ENCODE results near the gene AHRR.

Gene AHRR

DNA sequence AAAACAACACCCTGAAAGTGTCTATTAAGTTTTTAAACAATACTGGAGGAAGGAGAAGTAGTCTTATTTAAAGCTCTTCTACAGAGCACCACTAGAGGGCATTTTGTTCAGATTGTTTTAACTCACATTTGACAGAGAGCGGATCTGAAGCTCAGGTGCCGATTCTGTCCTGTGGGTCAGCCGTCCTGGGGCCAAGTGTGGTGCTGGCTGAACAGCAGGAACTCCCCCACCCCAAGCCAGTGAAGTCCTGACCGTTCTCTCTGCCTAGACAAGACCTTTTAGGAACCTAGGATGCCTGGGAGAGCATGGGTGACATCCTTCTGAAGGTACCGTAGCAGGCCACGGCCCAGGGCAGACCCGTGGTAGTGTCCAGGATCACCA, 125.4 kb downstream of the AHRR start:
- H3K27ac ChIP-seq (ENCODE audit: low read depth, low read length) = no peak overlapping the region
- no peak overlapping the region for H3K9ac ChIP-seq (ENCODE audit: low read length in 5 of 5)
- H3K9me3 ChIP-seq (ENCODE audit: control insufficient read depth in 5 of 5, low read length in 5 of 5) = peaks cover under 1 to 6% (median 4%) of the 10 kb centered on the region in 5 donors
- peaks cover 5 to 35% (median 35%) of the 10 kb centered on the region in 5 donors for H3K4me1 ChIP-seq (ENCODE audit: control insufficient read depth in 5 of 5, insufficient read depth in 5 of 5, low read length in 5 of 5)
- H3K4me3 ChIP-seq (ENCODE audit: low read depth in 1 of 5, low read length in 5 of 5) = no peak overlapping the region
- H3K27me3 ChIP-seq (ENCODE audit: control insufficient read depth in 5 of 5, insufficient read depth in 4 of 5, low read length in 5 of 5) = no peaks in the 10 kb centered on the region
- peaks cover 21 to 49% (median 44%) of the 10 kb centered on the region in 5 donors for H3K36me3 ChIP-seq (ENCODE audit: control insufficient read depth in 5 of 5, insufficient read depth in 5 of 5, low read length in 5 of 5)

DNA sequence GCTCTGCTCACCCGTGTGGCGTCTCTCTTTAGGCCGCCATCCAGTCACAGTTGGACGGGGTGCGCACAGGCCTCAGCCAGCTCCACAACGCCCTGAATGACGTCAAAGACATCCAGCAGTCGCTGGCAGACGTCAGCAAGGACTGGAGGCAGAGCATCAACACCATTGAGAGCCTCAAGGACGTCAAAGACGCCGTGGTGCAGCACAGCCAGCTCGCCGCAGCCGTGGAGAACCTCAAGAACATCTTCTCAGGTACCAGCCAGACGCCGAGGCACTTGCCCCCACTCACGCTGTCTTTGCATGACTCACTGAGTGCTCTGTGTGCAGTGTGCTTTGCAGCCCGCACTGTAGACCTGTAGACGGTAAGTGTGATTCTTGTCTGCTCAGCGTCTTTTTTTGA, 126.0 kb downstream of the AHRR start:
- Histone ChIP-seq H3K4me1 (ENCODE audit: control insufficient read depth in 5 of 5, insufficient read depth in 5 of 5, low read length in 5 of 5) (peaks cover 3 to 29% (median 29%) of the 10 kb centered on the region in 5 donors), H3K27me3 (ENCODE audit: control insufficient read depth in 5 of 5, insufficient read depth in 4 of 5, low read length in 5 of 5) (no peaks in the 10 kb centered on the region), H3K9me3 (ENCODE audit: control insufficient read depth in 5 of 5, low read length in 5 of 5) (peaks cover 6 to 11% (median 10%) of the 10 kb centered on the region in 5 donors), H3K9ac (ENCODE audit: low read length in 5 of 5) (no peak overlapping the region), H3K27ac (ENCODE audit: low read depth, low read length) (no peak overlapping the region), H3K36me3 (ENCODE audit: control insufficient read depth in 5 of 5, insufficient read depth in 5 of 5, low read length in 5 of 5) (peaks cover 27 to 52% (median 50%) of the 10 kb centered on the region in 5 donors), H3K4me3 (ENCODE audit: low read depth in 1 of 5, low read length in 5 of 5) (no peak overlapping the region)

DNA sequence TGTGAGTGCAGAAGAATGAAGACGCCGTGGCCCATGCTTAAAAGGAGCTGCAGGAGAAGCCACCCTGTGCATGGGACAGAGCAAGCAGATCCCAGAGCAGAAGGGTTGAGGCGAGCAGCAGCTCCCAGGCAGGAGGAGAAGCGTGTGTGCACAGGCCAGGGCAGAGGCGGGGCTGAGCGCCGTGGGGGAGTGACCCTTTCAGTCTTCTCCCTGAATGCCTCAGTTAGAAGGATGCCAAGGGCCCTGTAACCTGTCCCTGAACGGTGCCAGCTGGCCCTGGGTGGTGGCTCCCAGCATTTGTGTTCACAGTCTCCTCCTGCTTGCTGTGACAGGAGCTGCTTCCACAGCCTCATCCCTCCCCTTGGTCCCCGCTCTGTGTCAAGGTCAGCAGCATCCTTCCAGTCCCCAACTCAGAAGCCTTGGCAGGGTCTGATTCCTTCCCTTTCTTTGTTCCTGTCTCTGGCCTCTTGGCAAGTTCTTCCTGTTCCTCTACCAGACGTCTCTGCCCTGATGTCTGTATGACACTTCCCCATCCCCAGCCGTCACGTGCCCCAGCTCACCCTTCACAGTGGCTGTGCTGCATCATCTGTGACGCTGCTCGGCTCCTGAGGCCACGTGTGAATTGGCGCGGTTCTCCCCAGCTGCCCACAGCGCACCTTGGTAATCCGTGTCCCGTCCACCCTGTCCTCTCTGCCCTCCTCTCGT, 126.7 kb downstream of the AHRR start:
- Histone ChIP-seq H3K9ac (ENCODE audit: low read length in 5 of 5) (no peak overlapping the region), H3K27ac (ENCODE audit: low read depth, low read length) (no peak overlapping the region), H3K36me3 (ENCODE audit: control insufficient read depth in 5 of 5, insufficient read depth in 5 of 5, low read length in 5 of 5) (peaks cover 27 to 59% (median 58%) of the 10 kb centered on the region in 5 donors), H3K9me3 (ENCODE audit: control insufficient read depth in 5 of 5, low read length in 5 of 5) (peaks cover 6 to 11% (median 10%) of the 10 kb centered on the region in 5 donors), H3K27me3 (ENCODE audit: control insufficient read depth in 5 of 5, insufficient read depth in 4 of 5, low read length in 5 of 5) (no peaks in the 10 kb centered on the region), H3K4me3 (ENCODE audit: low read depth in 1 of 5, low read length in 5 of 5) (no peak overlapping the region), H3K4me1 (ENCODE audit: control insufficient read depth in 5 of 5, insufficient read depth in 5 of 5, low read length in 5 of 5) (peaks cover 3 to 26% (median 24%) of the 10 kb centered on the region in 5 donors)

DNA sequence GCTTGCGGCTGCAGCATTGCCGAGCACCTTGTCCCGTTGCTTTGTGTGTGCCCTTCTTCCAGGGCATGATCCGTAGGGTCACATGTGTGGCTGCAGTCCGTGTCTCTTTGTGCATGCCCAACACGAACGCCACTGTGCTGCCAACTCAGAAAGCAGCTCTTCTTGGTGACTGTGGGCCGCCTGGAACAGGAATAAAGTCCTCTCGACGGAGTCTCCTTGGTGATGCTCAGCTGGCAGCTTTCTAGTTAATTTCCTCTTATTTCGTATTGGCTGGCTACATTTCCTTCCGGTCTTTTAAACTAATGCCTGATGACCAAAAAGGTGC, 127.2 kb downstream of the AHRR start:
- no peak overlapping the region for H3K27ac ChIP-seq (ENCODE audit: low read depth, low read length)
- H3K9ac ChIP-seq (ENCODE audit: low read length in 5 of 5) = no peak overlapping the region
- H3K4me3 ChIP-seq (ENCODE audit: low read depth in 1 of 5, low read length in 5 of 5) = no peak overlapping the region
- peaks cover 27 to 64% (median 63%) of the 10 kb centered on the region in 5 donors for H3K36me3 ChIP-seq (ENCODE audit: control insufficient read depth in 5 of 5, insufficient read depth in 5 of 5, low read length in 5 of 5)
- H3K4me1 ChIP-seq (ENCODE audit: control insufficient read depth in 5 of 5, insufficient read depth in 5 of 5, low read length in 5 of 5) = peaks cover 3 to 22% (median 19%) of the 10 kb centered on the region in 5 donors
- no peaks in the 10 kb centered on the region for H3K27me3 ChIP-seq (ENCODE audit: control insufficient read depth in 5 of 5, insufficient read depth in 4 of 5, low read length in 5 of 5)
- peaks cover 6 to 11% (median 10%) of the 10 kb centered on the region in 5 donors for H3K9me3 ChIP-seq (ENCODE audit: control insufficient read depth in 5 of 5, low read length in 5 of 5)

DNA sequence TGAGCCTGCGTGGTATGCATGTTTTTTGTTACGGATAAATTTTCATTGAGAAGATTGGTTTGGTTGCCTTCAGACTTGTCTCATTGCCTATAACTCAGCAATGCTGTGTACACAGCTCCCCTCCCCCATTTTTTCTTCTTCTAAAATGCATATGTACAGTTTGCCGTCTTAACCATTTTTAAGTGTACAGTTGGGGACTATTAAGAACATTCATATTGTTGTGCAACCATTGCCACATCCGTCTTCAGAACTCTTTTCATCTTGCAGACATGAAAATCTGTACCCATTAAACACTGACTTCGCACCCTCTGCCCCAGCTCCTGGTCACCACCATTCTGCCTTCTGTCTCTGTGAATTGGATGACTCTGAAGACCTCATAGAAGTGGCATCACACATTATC, 127.6 kb downstream of the AHRR start:
- Histone ChIP-seq H3K4me3 (ENCODE audit: low read depth in 1 of 5, low read length in 5 of 5) (no peak overlapping the region), H3K9me3 (ENCODE audit: control insufficient read depth in 5 of 5, low read length in 5 of 5) (peaks cover 6 to 11% (median 10%) of the 10 kb centered on the region in 5 donors), H3K36me3 (ENCODE audit: control insufficient read depth in 5 of 5, insufficient read depth in 5 of 5, low read length in 5 of 5) (peaks cover 27 to 68% (median 67%) of the 10 kb centered on the region in 5 donors), H3K9ac (ENCODE audit: low read length in 5 of 5) (no peak overlapping the region), H3K27ac (ENCODE audit: low read depth, low read length) (no peak overlapping the region), H3K4me1 (ENCODE audit: control insufficient read depth in 5 of 5, insufficient read depth in 5 of 5, low read length in 5 of 5) (peaks cover 3 to 18% (median 15%) of the 10 kb centered on the region in 5 donors), H3K27me3 (ENCODE audit: control insufficient read depth in 5 of 5, insufficient read depth in 4 of 5, low read length in 5 of 5) (no peaks in the 10 kb centered on the region)

DNA sequence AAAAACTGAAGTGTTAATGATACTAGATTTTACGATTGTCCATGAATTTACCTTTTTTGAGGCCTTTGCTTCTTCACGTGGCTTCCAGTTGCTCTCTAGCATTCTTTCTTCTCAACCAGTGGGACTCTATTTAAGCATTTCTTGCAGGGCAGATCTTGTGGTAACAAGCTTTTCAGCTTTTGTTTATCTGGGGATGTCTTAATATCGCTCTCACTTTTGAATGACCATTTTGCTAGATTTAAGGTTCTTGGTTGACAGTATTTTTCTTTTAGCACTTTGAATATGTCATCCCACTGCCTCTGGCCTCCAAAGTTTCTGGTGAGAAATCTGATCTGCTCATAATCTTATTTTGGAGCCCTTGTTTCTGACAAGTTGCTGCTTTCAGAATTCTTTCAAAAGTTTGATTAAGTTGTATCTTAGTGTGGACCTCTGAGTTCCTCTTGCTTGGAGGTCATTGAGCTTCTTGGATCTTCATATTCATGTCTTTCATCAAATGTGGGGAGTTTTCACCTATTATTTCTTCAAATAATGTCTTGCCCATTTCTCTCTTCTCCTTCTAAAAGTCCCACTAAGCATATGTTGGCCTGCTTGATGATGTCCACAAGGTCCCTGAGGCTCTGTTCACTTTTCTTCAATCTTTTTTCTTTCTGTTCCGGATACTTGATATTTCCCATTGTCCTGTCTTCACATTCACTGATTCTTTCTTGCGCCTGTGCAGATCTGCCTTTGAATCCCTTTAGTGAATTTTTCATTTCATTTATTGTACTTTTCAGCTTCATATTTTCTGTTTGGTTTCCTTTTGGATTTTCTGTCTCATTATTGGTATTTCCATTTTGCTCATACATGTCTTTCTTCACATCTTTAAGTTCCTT, 130.3 kb downstream of the AHRR start:
- no peak overlapping the region for H3K27ac ChIP-seq (ENCODE audit: low read depth, low read length)
- H3K9ac ChIP-seq (ENCODE audit: low read length in 5 of 5) = no peak overlapping the region
- peaks cover 0 to 14% (median 12%) of the 10 kb centered on the region in 5 donors for H3K4me1 ChIP-seq (ENCODE audit: control insufficient read depth in 5 of 5, insufficient read depth in 5 of 5, low read length in 5 of 5)
- peaks cover 6 to 11% (median 10%) of the 10 kb centered on the region in 5 donors for H3K9me3 ChIP-seq (ENCODE audit: control insufficient read depth in 5 of 5, low read length in 5 of 5)
- H3K36me3 ChIP-seq (ENCODE audit: control insufficient read depth in 5 of 5, insufficient read depth in 5 of 5, low read length in 5 of 5) = peaks cover 27 to 82% (median 77%) of the 10 kb centered on the region in 5 donors
- H3K27me3 ChIP-seq (ENCODE audit: control insufficient read depth in 5 of 5, insufficient read depth in 4 of 5, low read length in 5 of 5) = no peaks in the 10 kb centered on the region
- no peak overlapping the region for H3K4me3 ChIP-seq (ENCODE audit: low read depth in 1 of 5, low read length in 5 of 5)

DNA sequence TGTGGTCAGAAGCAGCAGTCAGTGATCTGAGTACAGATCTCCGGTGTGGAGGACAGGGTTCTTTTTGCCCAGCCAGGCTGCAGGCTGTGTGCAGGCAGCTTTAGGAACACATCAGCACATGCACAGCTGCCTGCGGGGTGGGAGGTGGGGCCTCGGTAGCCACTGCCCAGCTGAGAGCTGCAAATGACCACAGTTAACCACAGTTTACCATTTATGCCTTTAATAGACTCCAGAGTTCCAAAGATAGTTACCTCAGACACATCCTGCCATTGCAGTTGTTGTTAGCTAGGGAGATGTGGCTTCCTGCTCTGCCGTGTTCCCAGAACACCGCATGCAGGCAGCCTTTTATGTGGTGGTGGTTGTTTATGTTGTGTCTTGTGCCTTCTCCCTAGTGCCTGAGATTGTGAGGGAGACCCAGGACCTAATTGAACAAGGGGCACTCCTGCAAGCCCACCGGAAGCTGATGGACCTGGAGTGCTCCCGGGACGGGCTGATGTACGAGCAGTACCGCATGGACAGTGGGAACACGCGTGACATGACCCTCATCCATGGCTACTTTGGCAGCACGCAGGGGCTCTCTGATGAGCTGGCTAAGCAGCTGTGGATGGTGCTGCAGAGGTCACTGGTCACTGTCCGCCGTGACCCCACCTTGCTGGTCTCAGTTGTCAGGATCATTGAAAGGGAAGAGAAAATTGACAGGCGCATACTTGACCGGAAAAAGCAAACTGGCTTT, 131.6 kb downstream of the AHRR start:
- Histone ChIP-seq H3K36me3 (ENCODE audit: control insufficient read depth in 5 of 5, insufficient read depth in 5 of 5, low read length in 5 of 5) (peaks cover 29 to 82% (median 77%) of the 10 kb centered on the region in 5 donors), H3K4me1 (ENCODE audit: control insufficient read depth in 5 of 5, insufficient read depth in 5 of 5, low read length in 5 of 5) (peaks cover 0 to 7% (median 6%) of the 10 kb centered on the region in 5 donors), H3K27ac (ENCODE audit: low read depth, low read length) (no peak overlapping the region), H3K27me3 (ENCODE audit: control insufficient read depth in 5 of 5, insufficient read depth in 4 of 5, low read length in 5 of 5) (no peaks in the 10 kb centered on the region), H3K4me3 (ENCODE audit: low read depth in 1 of 5, low read length in 5 of 5) (no peak overlapping the region), H3K9me3 (ENCODE audit: control insufficient read depth in 5 of 5, low read length in 5 of 5) (peaks cover 6 to 11% (median 10%) of the 10 kb centered on the region in 5 donors), H3K9ac (ENCODE audit: low read length in 5 of 5) (no peak overlapping the region)

DNA sequence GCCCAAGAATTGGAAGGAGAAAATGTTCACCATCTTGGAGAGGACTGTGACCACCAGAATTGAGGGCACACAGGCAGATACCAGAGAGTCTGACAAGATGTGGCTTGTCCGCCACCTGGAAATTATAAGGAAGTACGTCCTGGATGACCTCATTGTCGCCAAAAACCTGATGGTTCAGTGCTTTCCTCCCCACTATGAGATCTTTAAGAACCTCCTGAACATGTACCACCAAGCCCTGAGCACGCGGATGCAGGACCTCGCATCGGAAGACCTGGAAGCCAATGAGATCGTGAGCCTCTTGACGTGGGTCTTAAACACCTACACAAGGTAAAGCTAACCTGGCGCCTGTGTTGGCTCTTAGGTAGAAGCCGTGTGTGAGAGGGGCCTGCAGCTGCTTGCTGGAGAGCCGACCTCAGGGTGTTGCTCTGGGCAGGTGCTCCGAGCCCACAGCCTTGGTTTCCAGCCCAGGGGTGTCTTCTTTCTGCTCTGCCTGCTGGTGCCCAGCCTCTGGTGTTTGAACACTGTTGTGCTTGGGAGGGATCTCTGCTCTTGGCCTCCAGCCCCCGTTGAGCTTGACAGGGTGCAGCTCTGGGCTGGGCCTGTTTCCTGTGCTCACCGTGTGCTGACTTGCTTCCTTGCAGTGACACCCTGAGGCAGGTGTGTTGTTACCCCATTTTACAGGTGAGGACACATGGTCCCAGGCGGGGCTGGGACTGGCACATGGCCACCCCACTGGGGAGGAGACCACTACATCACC, 132.4 kb downstream of the AHRR start:
- H3K9me3 ChIP-seq (ENCODE audit: control insufficient read depth in 5 of 5, low read length in 5 of 5) = peaks cover 6 to 11% (median 10%) of the 10 kb centered on the region in 5 donors
- H3K4me3 ChIP-seq (ENCODE audit: low read depth in 1 of 5, low read length in 5 of 5) = no peak overlapping the region
- H3K9ac ChIP-seq (ENCODE audit: low read length in 5 of 5) = no peak overlapping the region
- H3K36me3 ChIP-seq (ENCODE audit: control insufficient read depth in 5 of 5, insufficient read depth in 5 of 5, low read length in 5 of 5) = peaks cover 30 to 82% (median 77%) of the 10 kb centered on the region in 5 donors
- no peaks in the 10 kb centered on the region for H3K4me1 ChIP-seq (ENCODE audit: control insufficient read depth in 5 of 5, insufficient read depth in 5 of 5, low read length in 5 of 5)
- no peak overlapping the region for H3K27ac ChIP-seq (ENCODE audit: low read depth, low read length)
- H3K27me3 ChIP-seq (ENCODE audit: control insufficient read depth in 5 of 5, insufficient read depth in 4 of 5, low read length in 5 of 5) = no peaks in the 10 kb centered on the region

DNA sequence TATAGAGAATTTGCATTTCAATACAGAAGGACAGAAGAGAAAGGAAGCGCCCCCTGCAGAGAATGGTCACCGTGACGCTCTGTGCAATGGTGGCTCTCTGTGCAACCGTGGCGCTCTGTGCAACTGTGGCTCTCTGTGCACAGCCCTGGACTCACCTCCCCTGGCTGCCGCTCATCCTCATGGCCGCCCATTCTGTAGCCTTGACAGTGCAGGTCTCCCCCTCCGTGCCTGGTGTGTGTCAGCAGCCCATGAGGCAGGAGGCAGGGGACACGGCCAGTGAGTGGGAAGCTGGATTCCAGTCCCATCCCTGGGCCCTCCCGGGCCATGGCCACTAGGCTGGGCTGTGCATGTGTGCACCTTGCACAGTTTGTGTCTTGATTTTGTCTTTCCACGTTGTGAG, 133.4 kb downstream of the AHRR start:
- H3K36me3 ChIP-seq (ENCODE audit: control insufficient read depth in 5 of 5, insufficient read depth in 5 of 5, low read length in 5 of 5) = peaks cover 30 to 82% (median 76%) of the 10 kb centered on the region in 5 donors
- H3K9me3 ChIP-seq (ENCODE audit: control insufficient read depth in 5 of 5, low read length in 5 of 5) = peaks cover 6 to 11% (median 10%) of the 10 kb centered on the region in 5 donors
- H3K9ac ChIP-seq (ENCODE audit: low read length in 5 of 5) = no peak overlapping the region
- no peaks in the 10 kb centered on the region for H3K4me1 ChIP-seq (ENCODE audit: control insufficient read depth in 5 of 5, insufficient read depth in 5 of 5, low read length in 5 of 5)
- no peak overlapping the region for H3K4me3 ChIP-seq (ENCODE audit: low read depth in 1 of 5, low read length in 5 of 5)
- no peaks in the 10 kb centered on the region for H3K27me3 ChIP-seq (ENCODE audit: control insufficient read depth in 5 of 5, insufficient read depth in 4 of 5, low read length in 5 of 5)
- no peak overlapping the region for H3K27ac ChIP-seq (ENCODE audit: low read depth, low read length)

All from subcutaneous abdominal adipose tissue (tissue), 5 donors.